IPS DF 4.7 (cell line): Measurements from ENCODE around the gene PMM1.
"Not testable (repeated sequence)": the region's sequence is repeated elsewhere in the genome, so short reads cannot be mapped to it uniquely, and the experiment has no call there.

Experiments
- DNase-seq: peaks from one replicate; pipeline ENCODE4 v3.0.0-alpha.2; 2013; ENCODE audit warnings: low spot score; ENCODE audit errors: extremely low read depth

PMM1 gene

DNA sequence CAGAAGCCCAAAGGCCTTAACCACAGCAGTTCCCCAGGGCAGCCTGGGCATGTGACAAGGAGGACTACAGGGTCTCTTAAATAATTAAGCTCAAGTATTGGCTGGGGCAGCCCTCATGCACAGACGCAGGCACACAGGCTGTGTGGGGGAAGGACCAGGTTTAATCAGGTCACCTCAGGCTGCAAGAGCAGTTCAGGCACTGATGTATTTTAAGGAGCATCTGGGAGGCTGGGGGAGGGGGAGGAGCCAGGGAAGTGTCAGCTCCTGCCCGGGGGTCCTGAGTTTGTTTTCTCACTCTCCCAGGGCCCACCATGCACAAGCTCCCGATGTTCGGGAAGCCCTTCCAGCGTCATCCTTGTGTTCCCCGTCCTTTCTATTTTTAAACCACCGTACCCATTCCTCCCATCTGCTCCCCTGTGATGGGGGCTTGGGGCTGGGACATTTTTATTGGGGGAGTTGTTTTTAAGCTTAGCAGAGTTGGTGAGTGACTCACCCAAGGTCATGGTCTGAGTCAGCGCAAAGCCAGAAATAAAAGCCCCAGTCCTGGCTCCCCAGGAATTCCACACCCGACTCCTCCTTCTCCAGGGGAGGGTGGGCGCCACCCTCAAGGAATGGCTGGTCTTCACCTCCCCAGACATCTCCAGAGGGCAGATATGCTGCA, 26.5 kb downstream of the PMM1 start:
- DNase-seq: no peak

DNA sequence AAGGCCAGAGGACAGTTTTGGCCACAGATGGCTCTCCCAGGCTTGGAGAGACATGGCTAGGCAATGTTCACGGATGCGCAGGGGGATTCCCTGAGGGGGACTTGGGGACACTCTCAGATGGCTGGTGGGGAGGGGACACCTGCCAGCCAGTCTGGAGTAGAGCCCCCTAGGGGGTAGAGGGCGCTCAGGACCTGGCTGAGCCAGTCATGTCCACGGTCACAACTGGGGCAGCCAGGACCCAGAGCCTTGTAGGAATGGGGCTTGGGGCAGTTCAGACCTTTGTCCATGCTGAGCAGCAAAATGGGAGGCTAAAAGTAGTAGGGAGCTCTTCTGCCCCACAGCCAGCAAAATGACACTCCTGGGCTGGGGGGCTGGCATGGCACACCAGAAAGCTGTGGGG, 27.2 kb downstream of the PMM1 start:
- no peak for DNase-seq

- no peak for DNase-seq
These were observed 27.9 kb downstream of the PMM1 start for GRCh38 chr22:41561788-41562187.

DNA sequence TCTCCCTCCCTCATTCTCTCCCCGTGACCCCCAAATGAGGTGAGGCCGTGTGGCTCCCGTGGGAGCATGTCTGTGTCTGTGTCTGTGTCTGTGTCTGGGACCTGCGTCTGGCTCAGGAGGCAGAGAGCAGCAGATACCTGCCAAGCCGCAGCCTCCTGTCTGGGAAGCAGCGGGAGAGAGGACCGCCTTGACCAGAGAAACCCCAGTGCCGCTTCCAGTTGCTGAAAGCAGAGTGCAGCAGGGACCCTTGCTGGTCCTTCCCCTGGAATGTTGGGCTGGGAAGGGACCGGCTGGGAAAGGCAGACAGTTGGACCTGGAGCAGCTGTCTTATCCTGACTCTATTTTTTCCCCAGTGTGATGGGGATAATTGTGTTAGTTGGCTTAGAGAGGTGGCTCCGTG, 28.3 kb downstream of the PMM1 start:
- no peak for DNase-seq

GRCh38 chr22:41560095-41560471, 29.6 kb downstream of the PMM1 start:
- no peak for DNase-seq

DNA sequence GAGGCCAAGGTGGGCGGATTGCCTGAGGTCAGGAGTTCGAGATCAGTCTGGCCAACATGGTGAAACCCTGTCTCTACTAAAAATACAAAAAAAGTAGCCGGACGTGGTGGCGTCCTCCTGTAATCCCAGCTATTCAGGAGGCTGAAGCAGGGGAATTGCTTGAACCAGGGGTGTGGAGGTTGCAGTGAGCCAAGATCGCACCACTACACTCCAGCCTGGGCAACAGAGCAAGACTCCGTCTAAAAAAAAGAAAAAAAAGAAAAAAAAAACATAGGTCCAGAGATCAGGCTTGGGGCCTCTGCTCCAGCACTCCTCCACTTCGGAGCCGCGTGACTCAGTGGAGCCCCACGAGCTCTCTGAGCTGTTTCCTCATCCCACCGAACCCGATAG, 31.4 kb downstream of the PMM1 start:
- not testable (repeated sequence) for DNase-seq

DNA sequence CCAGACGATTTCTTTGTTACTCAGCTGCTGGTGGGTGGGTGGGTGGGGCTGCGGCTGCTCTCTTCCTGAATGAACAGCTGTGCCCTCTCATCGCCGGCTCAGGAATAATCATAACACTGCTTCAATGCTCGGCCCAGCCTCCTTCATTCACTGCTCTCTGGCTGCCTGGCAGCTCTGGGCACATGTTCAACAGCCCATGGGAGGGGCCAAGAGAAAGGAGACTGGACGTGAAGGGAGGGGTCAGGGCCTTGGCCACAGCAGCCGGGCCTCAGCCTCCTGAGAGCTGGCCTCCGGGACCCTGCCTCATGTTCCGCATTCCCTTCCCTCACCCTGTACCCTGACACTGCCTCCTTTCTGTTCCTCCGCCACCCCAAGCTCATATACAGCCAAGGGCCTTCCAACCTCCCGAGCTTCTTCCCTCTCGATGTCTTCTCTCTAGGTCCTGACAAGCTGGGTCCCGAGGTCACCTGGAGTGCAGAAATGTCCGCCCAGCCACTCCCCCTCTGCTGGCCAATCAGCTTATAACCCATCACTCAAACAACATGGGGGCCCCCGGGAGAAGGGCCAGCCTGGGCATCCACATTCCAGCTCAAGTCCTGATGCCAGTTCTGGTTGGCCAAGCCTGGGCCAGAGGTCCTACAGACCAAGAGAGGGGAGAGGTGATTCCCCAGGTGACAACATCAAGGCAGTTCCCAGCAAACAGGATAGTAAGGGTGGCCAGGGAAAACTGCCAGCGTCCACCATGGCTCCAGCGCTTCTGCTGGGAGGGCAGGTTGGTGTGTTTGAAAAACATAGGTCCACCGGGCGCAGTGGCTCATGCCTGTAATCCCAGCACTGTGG, 32.0 kb downstream of the PMM1 start:
- DNase-seq: no peak

- no peak for DNase-seq
These were observed 33.1 kb downstream of the PMM1 start for GRCh38 chr22:41556561-41556960.

DNA sequence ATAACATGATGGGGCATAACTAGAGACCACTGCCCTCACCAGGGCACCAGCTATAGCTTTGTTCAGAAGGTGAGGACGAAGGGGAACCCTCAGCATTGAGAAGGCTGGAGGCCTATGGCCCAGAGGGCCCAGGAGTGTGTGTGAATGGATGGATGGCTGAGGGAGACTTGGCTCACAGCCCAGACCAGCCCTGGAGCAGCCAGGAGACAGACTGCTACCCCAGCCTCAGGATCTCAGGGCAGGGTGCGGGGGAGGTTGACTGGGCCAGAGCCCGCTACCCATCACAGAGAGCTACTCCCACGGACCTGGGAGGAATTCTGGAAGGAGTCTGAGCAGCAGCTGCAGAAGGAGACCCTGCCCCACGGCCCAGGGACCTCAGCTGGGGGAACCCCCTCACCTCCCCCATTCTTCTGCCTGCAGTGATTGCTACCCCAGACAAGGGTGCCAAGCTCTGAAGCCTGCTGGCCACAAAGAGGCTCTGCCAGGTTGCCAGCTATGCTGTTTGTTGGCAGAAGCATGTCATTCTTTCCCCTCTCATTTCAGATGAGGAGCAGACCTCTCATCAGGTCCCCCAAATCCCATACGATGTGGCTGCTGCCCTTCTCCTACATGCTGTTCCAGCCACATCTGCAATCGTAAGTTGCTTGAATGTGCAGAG, 34.2 kb downstream of the PMM1 start:
- DNase-seq: no peak

DNA sequence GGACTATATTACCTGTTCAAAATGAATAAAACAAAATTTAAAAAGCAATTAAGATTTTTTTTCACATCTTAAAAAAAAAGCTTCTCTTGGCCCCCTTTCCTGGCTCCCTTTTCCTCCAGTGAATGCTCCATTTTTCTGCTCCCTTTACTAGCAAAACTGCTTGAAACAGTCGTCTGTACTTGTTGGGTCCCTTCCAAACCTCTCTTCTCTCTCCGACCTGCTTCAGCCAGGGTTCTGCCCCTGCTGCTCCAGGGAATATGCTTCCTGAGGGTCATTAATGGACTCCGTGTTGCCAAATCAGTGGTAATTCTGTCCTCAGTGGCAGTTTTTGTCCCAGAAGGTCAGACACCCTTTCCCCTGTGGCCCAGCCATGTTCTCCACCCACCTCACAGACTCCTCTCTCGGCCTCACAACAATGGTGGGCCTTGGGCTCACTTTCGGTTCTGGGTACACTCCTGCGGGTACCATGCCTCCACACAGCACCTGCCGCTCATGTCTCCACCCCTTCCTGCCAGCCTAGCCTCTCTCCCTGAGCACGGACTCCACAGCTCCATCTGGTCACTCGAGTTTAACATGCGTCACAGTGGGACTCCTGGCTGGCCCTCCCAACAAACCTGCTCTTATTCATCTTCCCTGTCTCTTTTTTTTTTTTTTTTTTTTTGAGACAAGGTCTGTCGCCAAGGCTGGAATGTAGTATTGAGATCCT, 37.6 kb downstream of the PMM1 start:
- no peak for DNase-seq

- no peak for DNase-seq
These were observed 38.6 kb downstream of the PMM1 start for GRCh38 chr22:41550952-41551491.

DNA sequence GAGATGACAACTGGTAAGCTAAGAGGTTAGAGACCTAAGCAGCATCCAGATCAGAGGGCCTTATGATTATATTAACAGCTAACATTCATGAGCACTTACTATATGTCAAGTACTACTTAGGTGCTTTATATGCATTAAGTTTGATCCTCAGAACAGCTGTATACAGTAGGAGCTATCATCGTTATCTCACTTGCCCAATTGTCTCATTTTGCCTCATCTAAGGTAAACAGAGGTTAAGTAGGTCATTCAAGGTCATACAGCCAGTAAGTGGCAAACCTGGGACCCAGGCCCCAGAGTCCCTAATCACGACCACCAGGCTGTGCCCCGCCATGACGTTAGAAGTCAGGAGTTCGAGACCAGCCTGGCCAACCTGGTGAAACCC, 40.8 kb downstream of the PMM1 start:
- no peak for DNase-seq

GRCh38 chr22:41544671-41545476, 44.8 kb downstream of the PMM1 start:
- DNase-seq: no peak

- peak; percentile 87 for DNase-seq
These were observed 45.6 kb downstream of the PMM1 start, which contains the start of gene POLR3H for GRCh38 chr22:41543854-41544670. TSS of gene POLR3H (minus strand) at chr22:41544470. CDS start at chr22:41544101, 369 bp downstream.

DNA sequence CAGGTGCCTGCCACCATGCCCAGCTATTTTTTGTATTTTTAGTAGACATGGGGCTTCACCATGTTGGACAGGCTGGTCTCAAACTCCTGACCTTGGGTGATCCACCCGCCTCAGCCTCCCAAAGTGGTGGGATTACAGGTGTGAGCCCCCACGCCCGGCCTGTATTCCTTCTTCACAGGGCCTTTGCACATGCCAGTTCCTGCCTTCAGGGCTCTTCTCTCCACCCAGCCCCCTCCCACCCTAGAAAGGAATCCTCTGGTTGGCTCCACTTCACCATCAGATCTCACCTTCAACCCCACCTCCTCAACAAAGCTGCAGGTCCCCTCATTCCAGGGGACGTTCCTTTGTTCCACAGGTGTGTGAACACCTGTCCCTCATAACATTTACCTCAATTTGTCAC, 47.4 kb downstream of the PMM1 start:
- no peak for DNase-seq

DNA sequence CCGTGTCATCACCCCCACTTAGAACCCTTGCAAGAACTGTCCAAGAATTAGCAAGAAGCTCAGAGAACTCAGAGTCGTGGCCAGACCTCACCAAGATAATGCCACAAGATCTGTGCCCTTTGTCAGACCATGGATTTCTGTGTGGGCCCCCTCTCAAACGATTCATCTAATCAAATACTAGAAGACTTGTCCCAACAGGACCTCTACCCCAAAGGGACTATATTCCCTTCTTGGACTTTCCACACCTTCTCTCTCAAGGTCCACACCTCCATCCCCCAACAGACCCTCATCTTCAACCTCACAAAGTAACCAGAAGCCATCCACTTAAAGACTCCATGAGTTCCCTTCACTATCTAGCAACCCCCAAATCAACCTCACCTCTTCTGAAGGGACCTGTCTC, 48.2 kb downstream of the PMM1 start:
- DNase-seq: no peak

GRCh38 chr22:41540365-41540764, 49.3 kb downstream of the PMM1 start:
- DNase-seq: no peak

- no peak for DNase-seq
These were observed 49.7 kb downstream of the PMM1 start for GRCh38 chr22:41540006-41540315.

GRCh38 chr22:41539146-41540005, 50.3 kb downstream of the PMM1 start:
- DNase-seq: no peak
